ENCODE results near the gene C1QTNF3. TPM values are rescaled to one million over a fixed set of nuclear protein-coding genes. Genes with fewer than 3 reads are reported as not detected.
"Not testable (repeated sequence)": the region's sequence is repeated elsewhere in the genome, so short reads cannot be mapped to it uniquely, and the experiment has no call there.

The C1QTNF3 gene
- total RNA-seq, 2 donors from 2014 or later: 2.4 to 2.5 TPM

DNA sequence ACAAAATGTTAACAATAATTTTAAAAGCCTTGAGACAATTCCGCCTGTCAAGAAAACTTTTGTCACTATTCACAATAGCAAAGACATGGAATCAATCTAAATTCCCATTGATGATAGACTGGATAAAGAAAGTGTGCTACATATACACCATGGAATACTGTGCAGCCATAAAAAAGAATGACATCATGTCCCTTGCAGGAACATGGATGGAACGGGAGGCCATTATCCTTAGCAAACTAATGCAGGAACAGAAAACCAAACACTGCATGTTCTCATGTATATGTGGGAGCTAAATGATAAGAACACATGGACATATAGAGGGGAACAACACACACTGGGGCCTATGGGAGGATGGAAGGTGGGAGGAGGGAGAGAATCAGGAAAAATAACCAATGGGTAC is 12.4 kb downstream of the C1QTNF3 start:
- intact Hi-C loops (cut with DNase I); ATAC-seq; DNase-seq: not testable (repeated sequence)

GRCh38 chr5:34030048-34030447 is 13.0 kb downstream of the C1QTNF3 start:
- no peak for ATAC-seq
- no peak for DNase-seq
- intact Hi-C loops (cut with DNase I): no loop called here

DNA sequence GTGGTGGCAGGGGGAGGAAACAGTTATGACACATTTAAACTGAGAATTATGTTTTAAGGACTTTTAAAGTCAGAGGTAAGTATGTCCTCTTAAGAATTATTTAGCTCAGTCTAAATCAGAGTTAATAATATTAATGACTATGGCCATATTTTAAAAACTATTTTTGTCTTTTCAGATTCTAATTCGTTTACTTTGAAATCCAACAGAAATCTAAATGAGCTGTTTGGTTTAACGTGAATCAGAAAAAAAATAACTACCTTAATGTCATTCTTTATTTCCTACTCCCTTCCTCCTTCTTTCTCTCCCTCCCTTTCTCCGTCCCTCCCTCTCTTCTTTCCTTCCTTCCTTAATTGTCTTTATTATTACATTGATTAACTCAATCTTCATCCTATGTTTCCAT is 14.7 kb downstream of the C1QTNF3 start:
- intact Hi-C loops (cut with DNase I): no loop called here

DNA sequence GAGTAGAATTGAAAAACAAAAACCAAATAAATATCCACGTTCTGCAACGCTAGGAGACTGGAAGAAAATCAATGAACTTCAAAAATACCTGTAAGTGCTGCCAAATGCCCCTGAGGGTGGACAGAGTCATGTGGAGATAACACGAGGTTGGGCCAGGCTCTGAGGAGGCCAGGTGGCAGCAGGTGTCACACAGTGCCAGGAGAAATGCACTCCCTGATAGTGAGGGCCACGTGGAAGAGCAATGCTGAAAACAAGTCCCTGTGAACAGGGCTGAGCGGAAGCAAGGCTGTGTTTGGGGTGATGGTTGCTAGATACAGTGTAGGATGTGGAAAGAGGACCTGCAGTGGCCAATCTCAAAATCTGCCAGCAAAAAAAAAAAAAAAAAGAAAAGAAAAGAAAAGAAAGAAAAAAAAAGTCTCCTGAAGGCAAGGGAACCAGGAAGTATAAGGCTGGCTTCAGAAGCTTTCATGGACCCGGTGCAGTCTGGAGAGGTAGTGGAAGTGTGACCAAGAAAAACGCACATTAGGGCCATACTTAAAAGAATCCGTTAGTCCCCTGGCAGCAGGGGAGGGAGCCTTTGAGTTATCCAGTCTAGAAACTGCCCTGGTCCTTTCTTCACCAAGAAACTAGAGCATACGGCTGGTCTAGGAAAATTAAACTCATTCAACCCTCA is 16.8 kb downstream of the C1QTNF3 start:
- DNase-seq (no peak), ATAC-seq (no peak)
- intact Hi-C loops (cut with DNase I): no loop called here

More for the DNA sequence above, 14.7 kb downstream of the C1QTNF3 start:
- no peak for ATAC-seq
- no peak for DNase-seq

DNA sequence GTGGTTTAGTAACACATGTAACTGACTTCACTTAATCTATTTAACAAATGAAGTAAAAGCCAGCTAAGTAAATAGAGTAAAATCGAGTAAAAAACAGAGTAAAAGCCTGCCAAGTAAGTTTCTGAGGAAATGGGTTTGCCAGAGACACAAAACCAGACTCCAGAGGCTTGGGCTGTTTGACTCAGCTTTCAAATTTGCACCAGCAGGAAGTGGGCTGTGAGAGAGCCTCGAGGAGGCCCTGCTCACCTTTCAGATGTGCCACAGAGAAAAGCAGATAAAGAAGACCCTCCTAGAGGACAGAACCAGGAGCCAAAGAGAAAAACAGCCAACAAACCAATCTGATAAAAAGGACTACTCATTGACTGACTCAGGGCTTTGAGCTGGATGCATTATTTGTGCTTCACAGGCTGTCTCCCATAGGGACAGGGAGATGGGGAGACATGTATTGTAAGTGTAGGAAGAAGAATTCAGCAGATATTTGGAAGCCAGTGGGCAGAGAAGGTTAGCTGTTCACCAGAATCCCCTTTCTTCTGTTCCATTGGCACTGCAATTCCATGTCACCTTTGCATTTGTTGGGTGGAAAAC is 20.8 kb downstream of the C1QTNF3 start:
- ATAC-seq (peak in 1 of 2 donors; percentile 70), DNase-seq (no peak)
- intact Hi-C loops (cut with DNase I): no loop called here

DNA sequence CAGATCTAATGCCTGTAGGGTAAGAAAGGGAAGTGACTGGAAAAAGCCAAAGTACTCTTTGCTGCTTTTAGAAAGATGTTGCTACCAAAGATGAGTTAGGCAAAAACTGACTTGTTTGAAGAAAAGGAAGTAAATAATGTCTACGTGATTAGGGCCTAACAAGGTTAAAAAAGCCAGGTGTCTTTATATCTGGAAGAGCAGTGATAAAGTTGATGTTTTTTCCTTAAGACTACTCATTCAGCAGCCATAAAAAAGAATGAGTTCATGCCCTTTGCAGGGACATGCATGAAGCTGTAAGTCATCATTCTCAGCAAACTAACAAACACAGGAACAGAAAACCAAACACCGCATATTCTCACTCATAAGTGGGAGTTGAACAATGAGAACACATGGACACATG is 21.7 kb downstream of the C1QTNF3 start:
- no peak for DNase-seq
- no peak for ATAC-seq

DNA sequence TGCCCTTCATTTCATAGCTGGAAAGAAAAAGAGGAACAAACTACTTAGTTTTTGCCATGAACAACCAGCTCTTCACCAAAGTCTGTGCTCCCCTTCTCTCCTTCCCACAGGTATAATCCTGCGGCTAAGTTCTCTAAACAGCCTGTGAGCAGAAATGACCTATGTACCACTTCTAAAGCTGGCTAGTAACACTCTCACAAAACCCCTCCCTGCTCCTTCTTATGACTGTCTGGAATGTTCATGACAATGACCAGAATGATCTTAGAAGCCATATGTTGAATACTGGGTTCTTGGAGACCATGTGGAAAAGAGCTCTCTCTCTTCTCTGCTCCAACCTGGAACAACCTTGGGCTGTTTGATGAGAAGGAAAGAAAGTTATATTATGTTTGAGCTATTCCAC is 22.3 kb downstream of the C1QTNF3 start:
- DNase-seq: no peak
- intact Hi-C loops (cut with DNase I): no loop called here
- no peak for ATAC-seq

More for the DNA sequence above, 21.7 kb downstream of the C1QTNF3 start:
- intact Hi-C loops (cut with DNase I): no loop called here

- ATAC-seq (no peak), DNase-seq (no peak)
- intact Hi-C loops (cut with DNase I): no loop called here
Measured at GRCh38 chr5:34017254-34017653, 25.8 kb downstream of the C1QTNF3 start.

GRCh38 chr5:34016750-34017149 is 26.3 kb downstream of the C1QTNF3 start:
- ATAC-seq (no peak), DNase-seq (no peak)
- intact Hi-C loops (cut with DNase I): no loop called here

GRCh38 chr5:34016222-34016621 is 26.8 kb downstream of the C1QTNF3 start:
- no peak for ATAC-seq
- intact Hi-C loops (cut with DNase I): no loop called here
- DNase-seq: no peak

- DNase-seq (no peak), ATAC-seq (no peak)
- intact Hi-C loops (cut with DNase I): no loop called here
Measured at GRCh38 chr5:34015120-34015822, 27.7 kb downstream of the C1QTNF3 start.

DNA sequence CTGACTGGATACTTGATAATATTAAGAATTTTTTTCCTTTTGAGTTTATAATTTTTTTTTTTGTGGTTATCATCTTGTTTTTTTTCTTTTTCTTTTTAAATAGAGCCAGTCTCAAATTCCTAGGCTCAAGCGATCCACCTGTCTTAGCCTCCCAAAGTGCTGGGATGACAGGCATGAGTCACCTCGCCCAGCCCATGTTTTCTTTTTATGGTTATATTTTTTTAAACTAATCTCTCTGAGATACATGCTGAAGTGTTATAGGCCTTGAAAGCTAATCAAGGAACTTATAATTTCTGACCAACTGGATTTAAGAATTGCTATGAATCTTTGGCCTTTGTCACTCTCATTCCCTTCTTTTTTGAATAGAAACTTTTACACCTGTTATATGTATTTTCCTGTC is 28.4 kb downstream of the C1QTNF3 start:
- intact Hi-C loops (cut with DNase I): no loop called here
- DNase-seq (no peak), ATAC-seq (no peak)

DNA sequence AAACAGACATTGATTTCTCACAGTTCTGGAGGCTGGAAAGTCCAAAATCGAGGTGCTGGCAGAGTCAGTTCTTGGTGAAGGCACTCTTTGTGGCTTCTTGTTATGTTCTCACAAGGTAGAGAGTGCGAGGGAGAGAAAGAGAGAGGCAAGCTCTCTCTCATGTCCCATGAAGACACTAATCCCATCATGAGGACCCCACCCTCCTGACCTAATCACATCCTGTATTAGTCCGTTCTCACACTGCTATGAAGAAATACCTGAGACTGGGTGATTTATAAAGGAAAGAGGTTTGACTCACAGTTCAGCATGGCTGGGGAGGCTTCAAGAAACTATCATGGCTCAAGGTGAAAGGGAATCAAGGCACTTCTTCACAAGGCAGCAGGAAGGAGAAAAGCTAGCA is 29.5 kb downstream of the C1QTNF3 start:
- no peak for ATAC-seq
- no peak for DNase-seq
- intact Hi-C loops (cut with DNase I): no loop called here

- no peak for DNase-seq
- ATAC-seq: no peak
- intact Hi-C loops (cut with DNase I): no loop called here
Measured at GRCh38 chr5:34012791-34013190, 30.2 kb downstream of the C1QTNF3 start.

DNA sequence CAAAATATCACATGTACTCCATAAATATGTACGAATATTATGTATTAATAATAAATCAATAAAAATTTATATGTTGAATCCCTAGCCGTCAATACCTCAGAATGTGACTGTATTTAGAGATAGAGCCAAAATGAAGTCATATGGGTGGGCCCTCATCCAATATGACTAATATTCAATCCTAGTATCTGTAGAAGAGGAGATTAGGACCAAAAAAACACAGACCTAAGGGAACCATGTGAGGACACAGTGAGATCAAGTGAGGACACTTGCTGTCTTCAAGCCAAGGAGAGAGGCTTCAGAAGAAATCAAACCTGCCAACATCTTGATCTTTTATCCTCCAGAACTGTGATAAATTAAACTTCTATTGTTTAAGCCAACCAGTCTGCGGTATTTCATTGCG is 31.5 kb downstream of the C1QTNF3 start:
- intact Hi-C loops (cut with DNase I): no loop called here
- DNase-seq (no peak), ATAC-seq (no peak)

- DNase-seq; intact Hi-C loops (cut with DNase I); ATAC-seq: not testable (repeated sequence)
Measured at GRCh38 chr5:34010146-34010545, 32.9 kb downstream of the C1QTNF3 start.

- DNase-seq (no peak), ATAC-seq (no peak)
- intact Hi-C loops (cut with DNase I): loop anchor here in 1 of 2 donors (5.0 kb wide), 1 partner anchor 458 kb away; no protein-coding TSS in a partner anchor
Measured at GRCh38 chr5:34009610-34010009, 33.4 kb downstream of the C1QTNF3 start.

DNA sequence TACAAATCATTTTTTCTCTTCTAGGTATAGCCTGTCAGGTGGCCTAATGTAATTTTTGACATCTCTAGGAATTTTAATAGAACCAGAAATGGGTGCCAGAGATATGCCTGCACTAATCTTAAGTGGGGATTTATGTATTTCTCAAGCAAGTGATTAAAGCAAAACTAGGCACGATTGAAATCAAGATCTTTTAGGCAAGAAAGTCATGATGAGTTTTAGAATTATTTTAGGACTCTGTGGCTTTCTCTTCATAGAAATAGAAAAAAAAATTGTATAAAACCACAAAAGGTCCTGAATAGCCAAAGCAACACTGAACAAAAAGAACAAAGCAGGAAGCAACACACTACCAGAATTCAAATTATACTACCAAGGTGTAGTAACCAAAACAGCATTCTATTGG is 34.2 kb downstream of the C1QTNF3 start:
- no peak for ATAC-seq
- DNase-seq: no peak
- intact Hi-C loops (cut with DNase I): loop anchor here in 1 of 2 donors (5.0 kb wide), 1 partner anchor 458 kb away; no protein-coding TSS in a partner anchor

DNA sequence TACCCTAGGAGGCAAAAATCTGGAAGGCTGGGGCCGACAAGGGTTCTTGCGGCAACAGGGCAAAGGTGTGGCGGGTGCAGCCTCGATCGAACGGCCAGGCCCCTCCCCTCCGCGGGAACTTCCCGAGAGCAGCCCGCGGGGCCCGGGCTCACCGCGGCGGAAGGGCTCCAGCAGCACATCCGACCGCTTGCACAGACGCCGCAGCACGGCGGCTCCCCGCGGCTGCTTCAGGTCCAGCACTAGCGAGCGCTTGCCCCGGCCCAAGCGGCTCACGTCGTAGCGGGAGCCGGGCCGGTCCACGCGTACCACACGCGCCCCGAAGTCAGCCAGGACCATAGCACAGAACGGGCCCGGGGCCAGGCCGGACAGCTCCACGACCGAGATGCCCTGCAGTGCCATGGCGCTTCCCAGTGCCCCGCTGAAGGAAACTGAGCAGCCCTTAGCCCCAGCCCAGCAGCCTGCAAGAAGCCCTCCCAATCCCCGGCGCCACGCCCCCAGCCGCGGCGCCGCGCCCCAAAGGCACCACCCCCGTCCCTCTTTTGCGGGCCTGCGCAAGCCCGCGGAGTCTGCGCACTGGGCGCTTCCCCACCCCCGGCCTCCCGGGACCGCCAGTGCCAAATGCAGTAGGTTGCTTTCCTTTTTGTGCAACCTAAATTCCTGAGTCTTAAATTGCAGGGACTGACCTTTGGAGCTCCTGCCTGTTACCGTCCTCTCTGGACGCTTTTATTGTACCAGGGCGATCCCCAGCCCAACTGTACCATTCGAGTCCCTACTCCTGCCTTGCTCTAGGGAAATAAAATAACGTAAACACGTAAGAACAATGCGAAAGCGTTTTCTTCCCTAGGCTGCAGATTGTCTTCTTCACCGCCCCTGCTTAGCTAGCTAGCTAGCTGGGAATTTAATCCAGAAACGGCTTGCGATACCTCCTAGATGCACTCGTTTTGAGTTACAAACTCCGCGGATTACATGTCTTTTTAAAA is 35.1 kb downstream of the C1QTNF3 start, which contains the start of gene AMACR:
Gene AMACR, minus strand, starts transcription at position 430 of the 980 bp plus-strand sequence. Its CDS starts 31 bp downstream, at position 399.
- intact Hi-C loops (cut with DNase I): loop anchor here in 1 of 2 donors (5.0 kb wide), 1 partner anchor 459 kb away; no protein-coding TSS in a partner anchor
- ATAC-seq (peak; percentile 98), DNase-seq (peak; percentile 93)

Data from left cardiac atrium (tissue), 4 donors.